ENCODE data around the gene N4BP2. TPM values are rescaled to one million over a fixed set of nuclear protein-coding genes. Genes with fewer than 3 reads are reported as not detected.

The N4BP2 gene
- total RNA-seq, 1 experiment from 2014 or later = 31.7 TPM

DNA sequence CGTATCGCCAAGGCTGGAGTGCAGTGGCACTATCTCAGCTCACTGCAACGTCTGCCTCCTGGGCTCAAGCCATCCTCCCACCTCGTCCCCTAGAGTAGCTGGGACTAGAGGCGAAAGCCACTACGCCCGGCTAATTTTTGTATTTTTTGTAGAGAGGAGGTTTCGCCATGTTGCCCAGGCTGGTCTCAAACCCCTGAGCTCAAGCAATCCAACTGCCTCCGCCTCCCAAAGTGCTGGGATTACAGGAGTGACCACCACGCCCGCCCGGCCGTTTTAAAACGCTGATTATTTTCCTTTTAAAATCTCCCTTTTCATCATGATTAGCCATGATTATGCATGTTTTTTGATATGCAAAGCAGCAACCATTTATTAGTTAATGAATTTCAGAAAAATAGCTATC, 2.2 kb downstream of the N4BP2 start (continued):
- no peak for TF ChIP-seq STAT6 (CRISPR knock-in tag; conservative IDR thresholded peaks at IDR 0.05; ENCODE audit: low read depth)
- no peak for TF ChIP-seq GABPB1 (CRISPR knock-in tag; IDR thresholded peaks at IDR 0.05)

DNA sequence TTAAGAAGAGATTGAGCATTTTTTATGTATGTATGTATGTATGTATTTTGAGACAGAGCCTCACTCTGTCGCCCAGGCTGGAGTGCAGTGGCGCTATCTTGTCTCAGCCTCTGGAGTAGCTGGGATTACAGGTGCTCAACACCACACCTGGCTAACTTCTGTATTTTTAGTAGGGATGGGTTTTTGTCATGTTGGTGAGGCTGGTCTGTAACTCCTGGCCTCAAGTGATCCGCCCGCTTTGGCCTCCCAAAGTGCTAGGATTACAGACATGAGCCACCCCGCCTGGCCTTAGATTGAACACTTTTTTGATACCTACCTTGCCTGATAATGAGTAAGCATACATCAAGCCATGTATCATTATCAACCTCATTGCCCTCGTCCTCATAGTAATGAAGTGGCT, 2.7 kb downstream of the N4BP2 start:
- Mint-ChIP-seq H3K4me1 (peaks cover 31% of the 10 kb centered on the region), H3K27ac (peak overlapping the region; percentile 22), H3K4me3 (peak overlapping the region; percentile 87), H3K36me3 (peaks cover 18% of the 10 kb centered on the region), H3K27me3 (ENCODE audit: low read depth) (no peaks in the 10 kb centered on the region), H3K9me3 (no peaks in the 10 kb centered on the region)
- no peak for TF ChIP-seq MXD4 (CRISPR knock-in tag; IDR thresholded peaks at IDR 0.05; ENCODE audit: borderline replicate concordance)
- TF ChIP-seq, protein P1, sequence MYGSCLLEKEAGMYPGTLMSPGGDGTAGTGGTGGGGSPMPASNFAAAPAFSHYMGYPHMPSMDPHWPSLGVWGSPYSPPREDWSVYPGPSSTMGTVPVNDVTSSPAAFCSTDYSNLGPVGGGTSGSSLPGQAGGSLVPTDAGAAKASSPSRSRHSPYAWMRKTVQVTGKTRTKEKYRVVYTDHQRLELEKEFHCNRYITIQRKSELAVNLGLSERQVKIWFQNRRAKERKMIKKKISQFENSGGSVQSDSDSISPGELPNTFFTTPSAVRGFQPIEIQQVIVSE (CRISPR knock-in tag; IDR thresholded peaks at IDR 0.05; ENCODE audit: borderline replicate concordance) = no peak
- TF ChIP-seq, protein P2, sequence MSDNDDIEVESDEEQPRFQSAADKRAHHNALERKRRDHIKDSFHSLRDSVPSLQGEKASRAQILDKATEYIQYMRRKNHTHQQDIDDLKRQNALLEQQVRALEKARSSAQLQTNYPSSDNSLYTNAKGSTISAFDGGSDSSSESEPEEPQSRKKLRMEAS (CRISPR knock-in tag; IDR thresholded peaks at IDR 0.05) = no peak
- TF ChIP-seq NR2C2 (CRISPR knock-in tag; IDR thresholded peaks at IDR 0.05) = no peak
- no peak for TF ChIP-seq ZNF423 (CRISPR knock-in tag; IDR thresholded peaks at IDR 0.05)
- TF ChIP-seq ZSCAN18 (CRISPR knock-in tag; IDR thresholded peaks at IDR 0.05) = no peak
- TF ChIP-seq, protein P3, sequence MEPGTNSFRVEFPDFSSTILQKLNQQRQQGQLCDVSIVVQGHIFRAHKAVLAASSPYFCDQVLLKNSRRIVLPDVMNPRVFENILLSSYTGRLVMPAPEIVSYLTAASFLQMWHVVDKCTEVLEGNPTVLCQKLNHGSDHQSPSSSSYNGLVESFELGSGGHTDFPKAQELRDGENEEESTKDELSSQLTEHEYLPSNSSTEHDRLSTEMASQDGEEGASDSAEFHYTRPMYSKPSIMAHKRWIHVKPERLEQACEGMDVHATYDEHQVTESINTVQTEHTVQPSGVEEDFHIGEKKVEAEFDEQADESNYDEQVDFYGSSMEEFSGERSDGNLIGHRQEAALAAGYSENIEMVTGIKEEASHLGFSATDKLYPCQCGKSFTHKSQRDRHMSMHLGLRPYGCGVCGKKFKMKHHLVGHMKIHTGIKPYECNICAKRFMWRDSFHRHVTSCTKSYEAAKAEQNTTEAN (CRISPR knock-in tag; IDR thresholded peaks at IDR 0.05) = no peak
- no peak for TF ChIP-seq ZNF121 (CRISPR knock-in tag; IDR thresholded peaks at IDR 0.05)
- TF ChIP-seq TEAD4 (CRISPR knock-in tag; IDR thresholded peaks at IDR 0.05) = no peak
- no peak for TF ChIP-seq ZNF232 (CRISPR knock-in tag; IDR thresholded peaks at IDR 0.05)
- TF ChIP-seq SOX15 (CRISPR knock-in tag; IDR thresholded peaks at IDR 0.05) = no peak
- no peak for ATAC-seq
- ChIA-PET POLR2A (no interaction called here), CTCF (interaction anchor here (1.8 to 2.2 kb wide), 2 partner anchors 258 to 266 kb away, joined by 6 to 13 read pairs; no protein-coding TSS in a partner anchor)
- no peak for DNase-seq (ENCODE audit: low spot score)

DNA sequence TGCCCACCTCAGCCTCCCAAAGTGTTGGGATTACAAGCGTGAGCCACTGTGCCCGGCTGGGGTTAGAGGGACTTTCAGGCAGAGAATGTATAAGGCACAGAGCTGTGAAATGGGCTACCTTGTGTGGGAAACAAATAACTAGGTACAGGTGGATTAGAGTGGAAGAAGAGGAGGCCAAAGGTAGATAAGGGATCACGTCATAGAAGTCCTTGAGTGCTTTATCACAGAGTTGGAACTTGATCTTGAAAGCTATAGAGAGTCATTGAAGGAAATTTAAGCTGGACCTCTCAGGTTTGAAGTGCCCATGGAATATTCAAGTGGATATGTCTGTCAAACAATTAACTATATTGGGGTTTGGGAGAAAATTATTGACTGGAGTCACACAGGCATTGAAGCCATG, 8.4 kb downstream of the N4BP2 start:
- no peak for DNase-seq (ENCODE audit: low spot score)
- Mint-ChIP-seq H3K27ac (peak overlapping the region; percentile 55), H3K36me3 (peaks cover 20% of the 10 kb centered on the region), H3K27me3 (ENCODE audit: low read depth) (no peaks in the 10 kb centered on the region), H3K9me3 (no peaks in the 10 kb centered on the region), H3K4me3 (no peak overlapping the region), H3K4me1 (no peaks in the 10 kb centered on the region)
- no peak for ATAC-seq
- TF ChIP-seq ZNF416 (CRISPR knock-in tag; IDR thresholded peaks at IDR 0.05) = no peak
- no peak for TF ChIP-seq CREM (CRISPR knock-in tag; IDR thresholded peaks at IDR 0.05)
- TF ChIP-seq KAT7 (CRISPR knock-in tag; IDR thresholded peaks at IDR 0.05; ENCODE audit: borderline replicate concordance) = no peak
- no peak for TF ChIP-seq ZNF671 (CRISPR knock-in tag; IDR thresholded peaks at IDR 0.05)
- TF ChIP-seq ZNF317 (CRISPR knock-in tag; IDR thresholded peaks at IDR 0.05; ENCODE audit: borderline replicate concordance, low read depth) = no peak
- TF ChIP-seq ATF2 (CRISPR knock-in tag; IDR thresholded peaks at IDR 0.05; ENCODE audit: borderline replicate concordance, low read depth) = no peak
- TF ChIP-seq ERG (CRISPR knock-in tag; IDR thresholded peaks at IDR 0.05) = no peak
- TF ChIP-seq, protein P2 (CRISPR knock-in tag; IDR thresholded peaks at IDR 0.05) = no peak
- TF ChIP-seq RELA (CRISPR knock-in tag; IDR thresholded peaks at IDR 0.05; ENCODE audit: borderline replicate concordance) = no peak
- ChIA-PET CTCF (no interaction called here), POLR2A (interaction anchor here (1.8 kb wide), 1 partner anchor 9 kb away, joined by 3 read pairs; no protein-coding TSS in a partner anchor)

Data from WTC11 (cell line).